ENCODE results near the gene MED29. TPM values are rescaled to one million over a fixed set of nuclear protein-coding genes. Genes with fewer than 3 reads are reported as not detected.

The MED29 gene, protein sequence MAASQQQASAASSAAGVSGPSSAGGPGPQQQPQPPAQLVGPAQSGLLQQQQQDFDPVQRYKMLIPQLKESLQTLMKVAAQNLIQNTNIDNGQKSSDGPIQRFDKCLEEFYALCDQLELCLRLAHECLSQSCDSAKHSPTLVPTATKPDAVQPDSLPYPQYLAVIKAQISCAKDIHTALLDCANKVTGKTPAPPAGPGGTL
- total RNA-seq (2014; rRNA removed; shearing (Covaris generic)): 20.8 and 22.5 TPM in 2 replicates
- polyA plus RNA-seq (2014; cell fraction: nucleus; rRNA removed): 13.2 and 20.9 TPM in 2 replicates

DNA sequence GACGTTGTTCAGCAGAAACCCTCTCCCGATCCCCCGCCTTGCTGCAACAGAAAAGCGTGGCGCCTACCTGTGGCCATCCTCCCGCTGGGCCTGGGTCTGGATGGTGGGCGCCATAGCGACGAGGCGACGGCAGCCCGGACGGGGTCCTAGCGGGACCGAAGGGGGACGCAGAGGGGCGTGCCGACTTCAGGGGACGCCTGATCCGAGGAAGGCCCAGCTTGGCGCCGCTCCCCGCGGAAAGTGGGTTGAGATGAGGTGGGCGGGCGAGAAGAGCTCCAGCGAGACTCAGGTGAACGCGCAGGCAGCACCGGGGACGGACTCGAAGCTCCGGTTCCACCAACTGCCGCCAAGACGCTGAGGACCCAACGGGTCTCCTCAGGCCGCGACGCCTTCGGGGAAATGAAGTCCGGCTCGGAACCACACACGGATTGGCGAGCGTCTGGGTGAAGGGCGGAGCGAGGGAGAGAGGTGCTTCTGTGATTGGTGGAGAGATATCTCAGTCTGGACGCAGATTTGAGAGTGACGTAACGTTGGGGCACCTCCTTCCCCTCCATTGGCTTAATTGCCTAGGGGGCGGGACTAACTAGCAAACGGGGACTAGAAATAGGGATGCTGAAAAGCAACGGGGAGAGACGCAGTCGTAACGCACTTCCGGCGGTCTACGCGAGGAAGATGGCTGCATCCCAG is at the start of gene MED29, which contains the start of gene PAF1:
Gene MED29 (plus strand): TSS at position 628 of the 687 bp plus-strand sequence. CDS start 45 bp downstream, at position 673.
Gene PAF1 (minus strand): TSS at position 356 of the 687 bp plus-strand sequence. CDS start 242 bp downstream, at position 114.
- DNase-seq (ENCODE audit: extremely low read depth, low read depth): peak; percentile 99

DNA sequence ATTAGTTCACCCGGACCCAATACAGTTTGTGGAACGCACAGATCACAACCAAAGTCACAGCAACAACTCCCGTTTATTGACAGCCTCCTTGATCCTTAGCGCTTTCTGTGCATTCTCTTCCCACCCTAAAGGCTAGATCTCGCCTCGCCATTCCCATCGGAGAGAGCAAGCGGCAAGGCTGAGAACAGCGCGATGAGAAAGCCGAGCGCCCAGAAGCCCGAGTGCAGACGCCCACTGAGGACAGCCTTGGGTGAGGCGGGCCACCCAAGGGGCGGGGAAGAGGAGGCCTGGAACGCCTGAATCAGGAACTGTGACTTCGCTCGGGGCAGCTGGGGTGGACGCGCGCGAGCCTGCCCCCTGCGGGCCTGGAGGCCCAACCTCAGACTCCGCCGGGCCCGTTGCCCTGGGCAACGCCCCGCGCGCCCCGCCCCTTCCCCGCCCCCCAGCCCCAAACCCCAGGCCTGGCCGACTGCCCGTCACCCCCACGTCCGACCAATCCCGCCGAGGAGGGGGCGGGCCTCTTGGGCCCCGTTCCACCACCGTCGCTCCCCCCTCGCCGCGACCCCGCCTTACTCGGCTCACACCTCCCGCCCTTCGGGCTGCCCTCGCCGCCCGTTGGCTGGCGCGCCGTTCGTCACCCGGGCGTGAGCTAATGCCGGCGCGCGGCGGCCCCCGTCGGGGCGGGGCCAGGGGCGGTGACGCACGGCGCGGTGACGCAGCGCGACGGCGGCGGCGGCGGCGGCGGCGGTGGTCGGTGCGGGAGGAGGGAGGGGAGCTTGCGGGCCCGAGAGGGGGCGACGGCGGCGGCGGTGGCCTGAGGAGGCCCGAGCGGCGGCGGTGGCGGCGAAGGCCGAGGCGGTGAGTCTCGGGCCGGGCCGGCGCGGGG is 49.2 kb upstream of the MED29 start, which contains the start of gene SAMD4B:
Gene SAMD4B (plus strand): TSS at position 703 of the 886 bp plus-strand sequence. CDS start 14,473 bp downstream, outside the sequence.
- DNase-seq (ENCODE audit: extremely low read depth, low read depth): peak; percentile 94

DNA sequence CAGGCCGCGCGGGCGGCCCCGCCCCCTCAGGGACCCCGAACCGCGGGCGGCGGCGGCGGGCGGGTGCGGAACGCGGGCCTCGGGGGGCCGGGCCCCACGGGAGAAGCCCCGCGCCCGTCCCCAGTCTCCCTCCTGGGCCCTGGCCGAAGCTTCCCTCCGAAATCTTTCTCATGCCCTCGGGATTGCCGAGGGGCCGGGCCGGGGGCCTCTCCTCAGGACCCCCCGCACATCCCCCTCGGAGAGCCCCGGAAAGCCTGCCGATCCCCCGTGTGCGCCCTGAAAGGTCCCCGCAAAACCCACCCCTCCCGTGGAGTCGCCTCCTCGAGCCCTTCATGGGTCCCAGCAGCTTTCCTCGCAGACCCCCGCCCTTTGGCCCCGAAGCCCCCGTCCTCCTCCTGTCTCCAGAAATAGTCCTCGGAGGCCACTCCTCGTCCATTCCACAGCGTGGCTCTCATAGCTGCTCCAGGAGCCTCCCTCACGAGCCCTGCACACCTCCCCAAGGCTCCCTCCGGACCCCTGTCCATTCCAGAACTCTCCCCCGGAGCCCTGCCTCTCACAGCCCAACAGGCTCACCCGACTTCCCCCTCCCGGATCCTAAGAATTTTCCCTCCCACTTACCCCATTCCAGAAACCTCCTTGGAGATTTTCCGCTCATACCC is 48.4 kb upstream of the MED29 start:
- DNase-seq (ENCODE audit: extremely low read depth, low read depth): no peak

- no peak for DNase-seq (ENCODE audit: extremely low read depth, low read depth)
Observed at GRCh38 chr19:39345956-39346355, 45.2 kb upstream of the MED29 start.

DNA sequence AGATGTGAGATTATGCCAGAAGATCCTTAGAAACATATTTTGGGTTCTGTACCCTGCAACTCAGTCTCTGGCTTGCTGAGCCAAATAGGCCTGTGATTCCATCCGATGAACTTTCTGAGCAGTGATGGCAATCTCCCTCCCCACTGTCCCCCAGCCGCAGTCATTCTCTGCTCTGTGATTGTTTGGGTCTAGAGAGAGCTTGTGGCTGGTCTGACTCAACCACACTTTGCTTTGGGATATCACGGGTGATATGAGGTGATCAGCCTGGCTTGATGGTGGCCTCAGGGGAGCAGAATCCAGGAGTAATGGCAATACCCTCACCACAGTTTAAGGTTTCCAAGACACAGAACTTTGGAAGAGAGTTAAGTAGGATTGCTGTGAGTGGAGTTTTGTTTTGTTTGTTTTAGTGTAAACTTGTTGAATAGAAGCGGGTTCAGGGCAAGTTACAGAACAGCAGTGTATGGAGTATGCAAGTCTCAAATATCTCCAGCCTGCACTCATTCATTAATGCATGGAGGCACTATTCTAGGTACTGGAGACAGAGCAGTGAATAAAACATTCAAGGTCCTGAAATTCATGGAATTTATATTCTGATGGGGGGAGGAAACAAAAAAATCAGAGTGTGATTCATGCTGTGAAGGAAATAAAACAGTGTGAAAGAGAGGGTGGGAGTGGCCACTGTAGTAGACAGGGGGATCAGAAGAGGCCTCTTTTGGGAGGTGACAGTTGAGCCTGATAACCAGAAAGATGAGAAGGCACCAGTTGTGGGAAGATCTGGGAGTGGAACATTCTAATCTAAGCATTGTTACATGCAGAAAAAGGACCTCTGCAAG is 43.6 kb upstream of the MED29 start:
- DNase-seq (ENCODE audit: extremely low read depth, low read depth): no peak

- DNase-seq (ENCODE audit: extremely low read depth, low read depth): no peak
Observed at GRCh38 chr19:39349326-39349725, 41.9 kb upstream of the MED29 start.

- no peak for DNase-seq (ENCODE audit: extremely low read depth, low read depth)
Observed at GRCh38 chr19:39350156-39350555, 41.0 kb upstream of the MED29 start.

- DNase-seq (ENCODE audit: extremely low read depth, low read depth): no peak
Observed at GRCh38 chr19:39351537-39352064, 39.6 kb upstream of the MED29 start.

DNA sequence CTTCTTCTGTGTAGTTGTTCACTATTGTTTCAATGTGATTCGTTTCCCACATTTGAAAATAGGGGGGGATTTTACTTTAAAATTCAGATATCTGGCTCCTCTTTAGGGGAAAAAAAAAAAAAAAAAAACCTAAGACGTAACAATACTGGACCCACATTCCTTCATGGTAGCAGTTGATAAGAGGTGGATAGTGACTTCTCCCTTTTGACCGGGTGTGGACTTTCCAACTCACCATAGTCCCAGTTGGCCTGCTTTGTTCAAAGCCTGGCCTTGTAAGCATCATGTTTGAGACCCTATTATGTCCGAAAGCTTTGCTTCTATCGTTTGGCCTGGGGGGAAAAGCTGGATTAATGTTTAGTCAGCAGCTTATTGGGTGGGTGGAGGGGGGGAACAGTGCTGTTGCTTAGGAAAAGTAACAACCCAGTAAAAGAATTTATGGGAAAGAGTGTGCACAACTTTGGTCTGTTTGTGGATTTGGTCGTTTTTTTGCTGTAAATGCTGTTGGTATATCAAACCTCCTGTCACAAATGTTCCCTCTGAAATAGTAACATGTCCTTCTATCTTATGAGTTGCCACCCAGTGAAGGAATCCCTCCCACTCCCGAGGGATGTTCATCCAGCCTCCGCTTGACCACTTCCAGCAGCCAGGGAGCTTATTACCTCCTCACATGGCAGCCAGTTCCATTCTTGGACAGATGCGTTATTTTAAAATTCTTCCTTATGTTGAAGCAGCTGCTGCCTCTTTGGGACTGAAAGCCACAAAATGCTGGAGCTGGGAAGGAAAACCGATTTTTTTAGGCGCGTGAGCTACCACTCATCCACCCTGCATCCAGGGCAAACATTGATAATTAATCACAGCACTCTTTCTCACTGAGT is 38.6 kb upstream of the MED29 start:
- no peak for DNase-seq (ENCODE audit: extremely low read depth, low read depth)

DNA sequence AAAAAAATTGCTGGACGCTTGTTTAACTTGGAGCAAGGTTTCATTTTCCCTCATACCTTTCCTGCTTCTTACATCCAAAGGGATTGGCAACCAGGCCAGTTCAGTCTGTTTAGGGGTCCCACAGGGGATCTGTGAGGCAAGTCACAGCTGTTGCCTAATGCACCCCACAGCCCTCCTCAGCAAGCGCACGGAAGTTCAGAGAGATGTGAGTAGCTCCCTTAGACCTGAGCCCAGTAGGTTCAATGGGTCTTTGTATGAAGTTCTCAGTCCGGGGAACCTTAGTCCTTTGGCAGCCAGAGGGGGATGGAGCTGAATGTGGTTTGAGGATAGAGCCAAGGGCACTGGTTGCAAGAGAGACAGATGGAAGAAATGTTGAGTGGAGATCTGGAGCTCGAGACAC is 35.9 kb upstream of the MED29 start:
- DNase-seq (ENCODE audit: extremely low read depth, low read depth): no peak

DNA sequence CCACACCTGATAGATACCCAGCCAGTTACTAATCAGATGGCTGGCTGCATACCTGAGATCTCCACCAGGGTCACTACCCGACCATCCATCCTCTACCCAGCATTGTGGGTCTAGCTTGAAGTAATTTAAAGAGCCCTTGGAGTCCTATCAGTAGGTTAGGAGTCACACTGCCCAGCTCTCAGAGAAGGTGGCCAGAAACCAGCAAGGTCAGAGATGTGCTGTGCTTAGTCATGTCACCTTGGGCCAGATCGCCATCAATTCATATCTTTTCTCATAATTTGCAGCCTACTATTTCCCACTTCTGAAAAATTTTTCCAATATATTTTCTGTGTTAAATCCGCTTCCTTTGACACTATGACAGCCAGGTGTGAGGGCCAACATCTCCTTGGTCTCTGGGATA is 35.1 kb upstream of the MED29 start:
- no peak for DNase-seq (ENCODE audit: extremely low read depth, low read depth)

DNA sequence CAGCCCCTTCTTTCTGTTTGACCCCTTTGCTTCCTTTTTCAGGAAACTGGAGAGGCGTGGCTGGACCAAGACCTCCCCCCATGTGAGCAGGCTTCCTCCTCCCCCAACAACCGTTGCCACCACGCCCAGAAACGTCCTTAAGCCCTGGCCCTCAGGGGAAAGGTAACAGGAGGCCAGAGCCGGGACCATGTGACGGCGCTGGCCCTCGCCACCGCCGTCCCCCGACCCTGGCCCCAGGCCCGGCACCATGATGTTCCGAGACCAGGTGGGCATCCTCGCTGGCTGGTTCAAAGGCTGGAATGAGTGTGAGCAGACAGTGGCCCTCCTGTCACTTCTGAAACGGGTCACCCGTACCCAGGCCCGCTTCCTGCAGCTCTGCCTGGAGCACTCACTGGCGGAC is 34.5 kb upstream of the MED29 start:
- no peak for DNase-seq (ENCODE audit: extremely low read depth, low read depth)

DNA sequence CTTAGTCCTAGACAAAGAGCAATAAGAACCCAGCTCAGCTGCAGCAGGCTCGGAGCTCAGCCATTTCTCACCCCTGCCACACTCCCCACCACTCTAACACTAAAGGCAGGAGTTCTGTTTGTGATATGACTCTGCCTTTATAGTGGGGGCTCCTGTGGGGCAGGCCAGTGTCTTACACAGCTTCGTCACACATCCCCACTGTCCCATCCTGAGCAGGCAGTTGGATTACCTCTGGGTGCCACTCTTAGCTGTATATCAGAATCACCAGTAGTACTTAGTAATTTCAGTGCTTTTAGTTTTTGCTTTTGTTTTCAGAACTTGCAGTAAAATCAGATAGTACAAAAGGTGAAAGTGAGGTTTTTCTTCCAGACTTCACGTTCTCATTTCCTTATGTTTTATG is 32.2 kb upstream of the MED29 start:
- DNase-seq (ENCODE audit: extremely low read depth, low read depth): no peak

DNA sequence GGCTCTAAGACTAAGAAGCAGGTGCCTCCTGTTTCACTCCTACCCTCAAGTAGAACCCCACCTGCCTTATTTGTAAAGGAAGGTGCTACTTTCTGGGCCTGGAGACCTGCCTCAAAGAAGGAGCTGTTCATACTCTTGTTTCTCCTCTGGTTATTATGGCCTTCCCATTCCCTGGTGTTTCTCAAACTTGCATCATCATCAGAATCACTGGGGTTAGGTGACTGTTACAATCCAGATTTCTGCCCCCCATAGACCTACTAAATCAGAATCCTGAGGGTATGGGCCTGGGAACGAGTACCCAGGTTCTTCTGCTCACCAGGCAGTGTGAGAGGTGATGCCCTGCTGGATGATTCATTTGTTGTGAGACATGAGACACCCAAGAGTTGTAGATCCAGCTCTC is 30.6 kb upstream of the MED29 start:
- no peak for DNase-seq (ENCODE audit: extremely low read depth, low read depth)

DNA sequence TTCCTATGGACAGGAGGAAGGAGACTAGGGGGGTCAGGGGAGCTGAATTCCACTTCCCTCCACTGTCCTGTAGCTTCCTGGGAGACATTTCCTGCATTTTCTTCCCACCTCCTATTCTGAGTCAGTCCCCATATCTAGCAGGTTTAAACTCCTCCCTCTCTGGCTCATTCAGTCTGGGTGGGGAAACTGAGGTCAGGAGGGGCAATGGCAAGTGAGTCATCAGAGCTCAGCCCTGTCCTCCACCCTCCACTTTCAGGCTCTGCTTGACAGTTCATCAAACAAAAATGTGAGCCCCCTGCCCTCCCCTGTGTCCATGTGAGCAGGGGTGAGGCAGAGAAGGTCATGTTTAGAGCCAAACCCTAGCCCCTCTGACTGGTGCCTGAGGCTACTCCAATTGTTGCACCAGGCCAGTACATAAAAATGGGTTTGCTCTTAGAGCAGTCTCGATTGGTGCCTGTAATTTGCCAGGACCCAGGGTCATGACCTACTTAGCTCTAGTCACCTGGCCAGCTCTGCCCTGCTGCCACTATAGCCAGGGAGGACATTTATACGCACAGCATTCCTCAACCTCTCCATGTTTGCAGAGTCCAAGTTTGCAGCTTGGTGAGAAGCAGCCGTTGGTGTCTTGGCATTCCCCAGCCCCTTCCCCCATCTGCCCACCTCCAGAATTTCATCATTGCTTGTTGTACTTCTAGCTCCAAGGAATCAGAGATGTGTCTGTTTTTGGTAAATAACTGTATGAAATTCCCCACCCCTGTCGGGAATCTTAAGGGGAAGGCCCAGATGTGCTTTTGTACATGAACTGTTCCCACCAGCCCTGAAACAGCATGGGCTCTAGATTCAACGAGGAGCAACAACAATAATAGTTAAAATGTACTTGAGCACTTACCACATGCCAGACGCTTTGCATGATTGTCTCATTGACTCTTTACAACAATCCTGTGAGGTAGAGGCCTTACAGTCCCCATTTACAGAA is 28.2 kb upstream of the MED29 start:
- DNase-seq (ENCODE audit: extremely low read depth, low read depth): no peak

- no peak for DNase-seq (ENCODE audit: extremely low read depth, low read depth)
Observed at GRCh38 chr19:39363901-39364457, 27.2 kb upstream of the MED29 start.

DNA sequence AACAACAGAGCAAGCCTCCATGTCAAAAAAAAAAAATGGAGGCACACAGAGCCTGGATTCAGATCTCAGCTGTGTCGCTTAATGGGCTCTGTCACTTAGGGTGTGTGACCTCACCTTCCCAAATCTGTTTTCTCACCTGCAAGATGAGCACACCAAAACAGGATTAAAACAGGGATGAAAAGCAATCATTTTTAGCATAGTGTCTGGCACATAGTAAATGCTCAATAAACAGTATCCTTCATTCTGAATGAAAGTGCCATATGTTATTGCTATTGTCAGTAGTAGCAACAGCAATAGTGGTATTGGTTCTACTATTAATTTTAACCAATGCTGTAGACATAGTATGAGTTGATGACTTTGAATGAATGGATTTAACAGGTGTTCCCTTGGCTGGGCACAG is 25.6 kb upstream of the MED29 start:
- no peak for DNase-seq (ENCODE audit: extremely low read depth, low read depth)

Measured in NCI-H460 (cell line).